IMR-90 (cell line): ENCODE measurements around the gene NAMPT. TPM values are rescaled to one million over a fixed set of nuclear protein-coding genes. Genes with fewer than 3 reads are reported as not detected.

Source experiments
- ATAC-seq: fragments of 200-7000 bp; cut with Tn5 transposase; 2 replicates; pipeline ENCODE4 v1.9.1; 2020; ENCODE audit warnings: low read depth, mild to moderate bottlenecking, moderate library complexity
- BruUV-seq: library from RNA; stranded (reverse); fragments of 400-500 nt; replicated peaks from 2 replicates; lab custom pipeline; 2021; lab: Mats Ljungman, UMichigan
- CTCF ChIA-PET: fragments of 300-600 bp; formaldehyde crosslinking; extraction: SDS; loops from one replicate; lab custom pipeline; 2021; ENCODE audit warnings: antibody characterized with exemption; lab: Yijun Ruan, JAX
- POLR2A ChIA-PET: fragments of 300-600 bp; sonication (Branson Sonifier 250); formaldehyde crosslinking; loops from one replicate; lab custom pipeline; 2022; ENCODE audit warnings: antibody characterized with exemption; ENCODE audit not compliant: unreplicated experiment; lab: Charles Lee
- DNase-seq: peaks from one replicate; pipeline ENCODE4 v3.0.0; 2013
- H2AFZ ChIP-seq: replicated peaks from 2 replicates; pipeline ENCODE3; 2013; ENCODE audit warnings: low read length, mild to moderate bottlenecking; ENCODE audit not compliant: poor library complexity
- H2AK5ac ChIP-seq: 2 replicates; pipeline ENCODE4 v1.6.1; 2013; ENCODE audit warnings: low read depth, low read length, inconsistent platforms
- H2AK9ac ChIP-seq: replicated peaks from 2 replicates; pipeline ENCODE3; 2013; ENCODE audit warnings: mild to moderate bottlenecking, low read depth, low read length, moderate library complexity; ENCODE audit not compliant: poor library complexity
- H2BK120ac ChIP-seq: 2 replicates; pipeline ENCODE4 v1.6.1; 2013; ENCODE audit warnings: low read depth, low read length, inconsistent platforms
- H2BK15ac ChIP-seq: 3 replicates; pipeline ENCODE4 v1.6.1; 2013; ENCODE audit warnings: low read depth, low read length, inconsistent platforms
- H2BK20ac ChIP-seq: 2 replicates; pipeline ENCODE4 v1.6.1; 2013; ENCODE audit warnings: low read depth, mild to moderate bottlenecking, inconsistent platforms, low read length, moderate library complexity
- H2BK5ac ChIP-seq: 2 replicates; pipeline ENCODE4 v1.6.1; 2013; ENCODE audit warnings: mild to moderate bottlenecking, low read depth, low read length, inconsistent platforms; ENCODE audit not compliant: poor library complexity, severe bottlenecking
- H3K14ac ChIP-seq: replicated peaks from 2 replicates; pipeline ENCODE4 v1.6.1; 2013; ENCODE audit warnings: low read depth, low read length, inconsistent platforms
- H3K18ac ChIP-seq: 2 replicates; pipeline ENCODE4 v1.6.1; 2013; ENCODE audit warnings: low read depth, low read length, control low read depth
- H3K23ac ChIP-seq: 2 replicates; pipeline ENCODE4 v1.6.1; 2013; ENCODE audit warnings: low read depth, low read length, inconsistent platforms
- H3K27ac ChIP-seq: 2 replicates; pipeline ENCODE4 v1.5.1; 2013; ENCODE audit warnings: mild to moderate bottlenecking, control low read depth, low read length; ENCODE audit not compliant: insufficient read depth
- H3K27me3 ChIP-seq: 2 replicates; pipeline ENCODE4 v1.6.1; 2013; ENCODE audit warnings: low read length; ENCODE audit not compliant: control insufficient read depth, insufficient read depth
- H3K36me3 ChIP-seq: 2 replicates; pipeline ENCODE4 v1.6.1; 2013; ENCODE audit warnings: low read length, mixed read lengths; ENCODE audit not compliant: control insufficient read depth, insufficient read depth
- H3K4ac ChIP-seq: 2 replicates; pipeline ENCODE4 v1.6.1; 2013; ENCODE audit warnings: low read depth, low read length, inconsistent platforms
- H3K4me1 ChIP-seq: 2 replicates; pipeline ENCODE4 v1.6.1; 2013; ENCODE audit warnings: low read length, mixed read lengths; ENCODE audit not compliant: control insufficient read depth, insufficient read depth
- H3K4me2 ChIP-seq: 2 replicates; pipeline ENCODE4 v1.6.1; 2013; ENCODE audit warnings: low read depth, mild to moderate bottlenecking, control low read depth, low read length, moderate library complexity
- H3K4me3 ChIP-seq: 2 replicates; pipeline ENCODE4 v1.5.1; 2013; ENCODE audit warnings: low read depth, mild to moderate bottlenecking, control low read depth, low read length, moderate library complexity; ENCODE audit not compliant: insufficient read depth
- H3K56ac ChIP-seq: 2 replicates; pipeline ENCODE4 v1.6.1; 2013; ENCODE audit warnings: low read length, inconsistent platforms; ENCODE audit not compliant: insufficient read depth; ENCODE audit errors: extremely low read depth
- H3K79me1 ChIP-seq, 2 experiments: 2 replicates each; pipeline ENCODE4 v1.6.1; 2013; ENCODE audit warnings: low read length in 2 of 2, inconsistent platforms in 1 of 2, low read depth in 1 of 2
- H3K9ac ChIP-seq: 2 replicates; pipeline ENCODE4 v1.6.1; 2013; ENCODE audit warnings: low read depth, low read length, control low read depth
- H3K9me1 ChIP-seq: 2 replicates; pipeline ENCODE4 v1.6.1; 2013; ENCODE audit warnings: low read length, inconsistent platforms; ENCODE audit not compliant: insufficient read depth
- H3K9me3 ChIP-seq: 2 replicates; pipeline ENCODE4 v1.6.1; 2013; ENCODE audit warnings: low read length; ENCODE audit not compliant: control insufficient read depth, insufficient read depth
- H4K20me1 ChIP-seq: 2 replicates; pipeline ENCODE4 v1.6.1; 2013; ENCODE audit warnings: low read length, inconsistent platforms; ENCODE audit not compliant: insufficient read depth
- H4K5ac ChIP-seq: 2 replicates; pipeline ENCODE4 v1.6.1; 2013; ENCODE audit warnings: mild to moderate bottlenecking, low read depth, low read length, control low read depth
- H4K8ac ChIP-seq, 2 experiments: 2 replicates each; pipeline ENCODE4 v1.6.1; 2013; ENCODE audit warnings: low read depth in 2 of 2, low read length in 2 of 2, control low read depth in 1 of 2, inconsistent platforms in 1 of 2
- H4K91ac ChIP-seq: 2 replicates; pipeline ENCODE4 v1.6.1; 2013; ENCODE audit warnings: low read depth, low read length, inconsistent platforms; ENCODE audit not compliant: insufficient read depth
- BHLHE40 ChIP-seq: fragments of 150-350 bp; IDR thresholded peaks from 2 replicates; pipeline ENCODE4 v1.6.1; 2016; ENCODE audit warnings: mild to moderate bottlenecking, low read depth, low read length
- ELK1 ChIP-seq: fragments of 150-350 bp; IDR thresholded peaks from 2 replicates; pipeline ENCODE4 v1.6.1; 2016; ENCODE audit warnings: low read depth, mild to moderate bottlenecking, low read length, moderate library complexity, borderline replicate concordance
- NFE2L2 ChIP-seq: fragments of 150-350 bp; IDR thresholded peaks from 2 replicates; pipeline ENCODE4 v1.6.1; 2016; ENCODE audit warnings: low read depth, mild to moderate bottlenecking, low read length
- RCOR1 ChIP-seq: IDR thresholded peaks from 2 replicates; pipeline ENCODE4 v1.6.1; 2012; ENCODE audit warnings: mild to moderate bottlenecking, low read length, improper control_type of control experiment; ENCODE audit not compliant: insufficient replicate concordance
- WGBS, 2 experiments: methylation state at CpG; one replicate each; pipeline versions ENCODE4 v1.1.5 to v1.1.7; 2013; ENCODE audit warnings: missing lambda C conversion rate in 2 of 2; ENCODE audit not compliant: insufficient read length in 1 of 2; ENCODE audit errors: extremely low coverage in 2 of 2; 5-methylcytosine and 5-hydroxymethylcytosine counted together
- dilution Hi-C: fragments of 300-500 bp; cut with HindIII; formaldehyde crosslinking; loops from one replicate; pipeline ENCODE4 v1.14.3; 2018; ENCODE audit warnings: low sequenced_read_pairs; ENCODE audit not compliant: unreplicated experiment
- in situ Hi-C: fragments of 300-500 bp; cut with MboI; formaldehyde crosslinking; loops from 3 replicates; pipeline ENCODE4 v1.14.3; 2019; ENCODE audit warnings: low sequenced_read_pairs, inconsistent platforms, mixed read lengths
- intact Hi-C: fragments of 100-400 bp; cut with micrococcal nuclease; formaldehyde crosslinking; loops from 2 replicates; pipeline ENCODE4 v1.10.0; 2022
- polyA plus RNA-seq, 3 experiments: library from polyadenylated mRNA; depleted of rRNA; stranded (reverse); fragments of >200 nt; gene quantifications; 2 replicates each; pipeline ENCODE4 v1.2.3, GENCODE V29; 2012; ENCODE audit warnings: low replicate concordance in 1 of 3
- total RNA-seq: library from RNA; depleted of rRNA; stranded (reverse); fragments of >200 nt; gene quantifications from 2 replicates; pipeline ENCODE4 v1.2.3, GENCODE V29; 2012

The NAMPT gene
- total and polyA plus RNA-seq, 2 of the 4 experiments (the other 2 are of a cell fraction) = 13.3 to 31.7 TPM

GRCh38 chr7:106203473-106203872 lies 81.3 kb downstream of the NAMPT start:
- POLR2A ChIA-PET = interaction anchor here (0.6 kb wide), 1 partner anchor 91 kb away, joined by 3 read pairs; the partner anchor contains the start of gene SYPL1
- H2BK15ac ChIP-seq = no peak overlapping the region
- no peak overlapping the region for H3K18ac ChIP-seq
- no peak overlapping the region for H2AK9ac ChIP-seq
- TF ChIP-seq RCOR1 = no peak
- TF ChIP-seq BHLHE40 = no peak
- no peak for TF ChIP-seq NFE2L2
- TF ChIP-seq ELK1 = no peak
- DNase-seq (no peak), ATAC-seq (no peak)
- in situ Hi-C loops = no loop called here
- H2AK5ac ChIP-seq = no peak overlapping the region
- H3K4me3 ChIP-seq = no peak overlapping the region
- H2BK20ac ChIP-seq = no peak overlapping the region
- CTCF ChIA-PET = interaction anchor here (2.1 kb wide), 1 partner anchor 27 kb away, joined by 6 read pairs; no protein-coding TSS in a partner anchor
- no peak overlapping the region for H2AFZ ChIP-seq
- BruUV-seq = no TSS peak
- no peaks in the 10 kb centered on the region for H3K36me3 ChIP-seq
- no peak overlapping the region for H3K9ac ChIP-seq
- no peak overlapping the region for H3K56ac ChIP-seq
- H3K79me1 ChIP-seq = no peaks in the 10 kb centered on the region
- no peak overlapping the region for H4K5ac ChIP-seq
- no peak overlapping the region for H3K23ac ChIP-seq
- no peak overlapping the region for H3K27ac ChIP-seq
- no peaks in the 10 kb centered on the region for H3K9me1 ChIP-seq
- no peaks in the 10 kb centered on the region for H3K9me3 ChIP-seq
- intact Hi-C loops = no loop called here
- H3K14ac ChIP-seq = no peak overlapping the region
- H3K4ac ChIP-seq = no peak overlapping the region
- no peaks in the 10 kb centered on the region for H4K20me1 ChIP-seq
- no peak overlapping the region for H3K4me2 ChIP-seq
- H2BK120ac ChIP-seq = no peak overlapping the region
- no peak overlapping the region for H4K91ac ChIP-seq
- no CpG with 5 or more reads among the region's 1 CpG for WGBS, 2 experiments
- 0 out of 2 replicates have a peak, but pooled peaks cover 1% of the 10 kb centered on the region for H3K27me3 ChIP-seq
- dilution Hi-C loops = no loop called here
- no peak overlapping the region for H2BK5ac ChIP-seq
- no peaks in the 10 kb centered on the region for H3K4me1 ChIP-seq
- H4K8ac ChIP-seq = no peak overlapping the region
